Measurements from ENCODE around the gene ZIK1.

- no peak for TF ChIP-seq POLR2A (IDR thresholded peaks at IDR 0.05)
- TF ChIP-seq CTCF (IDR thresholded peaks at IDR 0.05), result no peak
- no peak for TF ChIP-seq POLR2AphosphoS5 (IDR thresholded peaks at IDR 0.05; ENCODE audit: insufficient read depth in 1 of 2, low read depth in 1 of 2)
Observed at GRCh38 chr19:57570707-57571106, 13.2 kb upstream of the ZIK1 start.
